Activated T-cell treated with anti-CD3 and anti-CD28 coated beads, Interleukin-2, amount 50 U/mL, for 72 hours (primary cell): ENCODE measurements around the gene CD47. TPM values are rescaled to one million over a fixed set of nuclear protein-coding genes. Genes with fewer than 3 reads are reported as not detected.
A peak's percentile ranks its signal among the peaks of the same experiment; 100 is the strongest.

ENCODE experiments used
- ATAC-seq, 2 donors: fragments of 150-1000 bp; cut with Tn5 transposase; replicated peaks in 1 of 2; 2 replicates each; pipeline ENCODE4 v1.10.0; 2021; ENCODE audit warnings: moderate library complexity in 2 of 2, mild to moderate bottlenecking in 1 of 2
- DNase-seq, 2 donors: peaks; one replicate each; pipeline ENCODE4 v3.0.0; 2021 to 2022; ENCODE audit warnings: mixed read lengths in 1 of 2
- H3K27ac Mint-ChIP-seq: one replicate; pipeline ENCODE4 v1.8.0; 2022; ENCODE audit warnings: mild to moderate bottlenecking, moderate library complexity, mixed read lengths
- H3K27me3 Mint-ChIP-seq: one replicate; pipeline ENCODE4 v1.8.0; 2022; ENCODE audit warnings: low read depth, mixed read lengths
- H3K36me3 Mint-ChIP-seq, 2 donors: one replicate each; pipeline ENCODE4 v1.8.0; 2022; ENCODE audit warnings: mixed read lengths in 2 of 2, mild to moderate bottlenecking in 1 of 2; ENCODE audit not compliant: insufficient read depth in 2 of 2
- H3K4me1 Mint-ChIP-seq: one replicate; pipeline ENCODE4 v1.8.0; 2022; ENCODE audit warnings: low read depth, mixed read lengths
- H3K4me3 Mint-ChIP-seq, 2 donors: one replicate each; pipeline ENCODE4 v1.8.0; 2022; ENCODE audit warnings: mild to moderate bottlenecking in 2 of 2, mixed read lengths in 2 of 2, moderate library complexity in 2 of 2
- H3K9me3 Mint-ChIP-seq, 2 donors: one replicate each; pipeline ENCODE4 v1.8.0; 2022; ENCODE audit warnings: mixed read lengths in 2 of 2
- total RNA-seq, 2 donors: library from RNA; stranded (reverse); gene quantifications; one replicate each; pipeline ENCODE4 v1.2.3, GENCODE V29; 2022

The CD47 gene
- total RNA-seq, 2 donors from 2014 or later = 139 to 153 TPM

DNA sequence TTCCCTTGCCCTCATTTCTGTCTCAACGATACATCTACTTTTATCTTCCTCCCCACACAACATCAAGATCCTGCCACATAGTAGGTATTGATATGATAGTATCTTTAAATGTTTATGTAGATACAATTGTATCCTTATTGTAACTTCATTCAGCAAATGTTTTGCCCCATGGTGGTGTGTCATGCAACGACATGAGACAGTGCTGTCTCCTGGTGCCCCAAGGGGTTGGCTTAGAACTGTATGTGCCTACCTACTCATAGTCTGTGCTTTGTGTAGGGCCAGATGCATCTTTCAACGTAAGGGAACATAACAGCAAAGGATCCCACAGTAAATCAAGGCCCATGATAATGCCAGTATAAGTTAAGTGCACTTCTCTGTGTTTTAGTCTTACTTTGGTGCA, 2.8 kb upstream of the CD47 start:
- ATAC-seq (peak; percentile 16 to 20), DNase-seq (peak in 1 of 2 donors; percentile 38)
- Mint-ChIP-seq H3K9me3 (peaks cover 2 to 3% of the 10 kb centered on the region in 2 donors), H3K36me3 (peaks cover 9% of the 10 kb centered on the region in 2 donors), H3K4me1 (peaks cover 46% of the 10 kb centered on the region), H3K27me3 (no peaks in the 10 kb centered on the region), H3K4me3 (peak overlapping the region; percentile 92 to 94), H3K27ac (peak overlapping the region; percentile 94)

- Mint-ChIP-seq H3K36me3 (peaks cover 9% of the 10 kb centered on the region in 2 donors), H3K4me3 (peak overlapping the region; percentile 92 to 94), H3K27me3 (no peaks in the 10 kb centered on the region), H3K4me1 (peaks cover 45% of the 10 kb centered on the region), H3K9me3 (peaks cover 2 to 3% of the 10 kb centered on the region in 2 donors), H3K27ac (peak overlapping the region; percentile 94)
- DNase-seq (no peak), ATAC-seq (no peak)
These were observed 2.2 kb upstream of the CD47 start for GRCh38 chr3:108093021-108093420.

GRCh38 chr3:108092501-108092900, 1.7 kb upstream of the CD47 start:
- ATAC-seq = no peak
- peaks cover 45% of the 10 kb centered on the region for H3K4me1 Mint-ChIP-seq
- H3K27ac Mint-ChIP-seq = peak overlapping the region; percentile 94

DNA sequence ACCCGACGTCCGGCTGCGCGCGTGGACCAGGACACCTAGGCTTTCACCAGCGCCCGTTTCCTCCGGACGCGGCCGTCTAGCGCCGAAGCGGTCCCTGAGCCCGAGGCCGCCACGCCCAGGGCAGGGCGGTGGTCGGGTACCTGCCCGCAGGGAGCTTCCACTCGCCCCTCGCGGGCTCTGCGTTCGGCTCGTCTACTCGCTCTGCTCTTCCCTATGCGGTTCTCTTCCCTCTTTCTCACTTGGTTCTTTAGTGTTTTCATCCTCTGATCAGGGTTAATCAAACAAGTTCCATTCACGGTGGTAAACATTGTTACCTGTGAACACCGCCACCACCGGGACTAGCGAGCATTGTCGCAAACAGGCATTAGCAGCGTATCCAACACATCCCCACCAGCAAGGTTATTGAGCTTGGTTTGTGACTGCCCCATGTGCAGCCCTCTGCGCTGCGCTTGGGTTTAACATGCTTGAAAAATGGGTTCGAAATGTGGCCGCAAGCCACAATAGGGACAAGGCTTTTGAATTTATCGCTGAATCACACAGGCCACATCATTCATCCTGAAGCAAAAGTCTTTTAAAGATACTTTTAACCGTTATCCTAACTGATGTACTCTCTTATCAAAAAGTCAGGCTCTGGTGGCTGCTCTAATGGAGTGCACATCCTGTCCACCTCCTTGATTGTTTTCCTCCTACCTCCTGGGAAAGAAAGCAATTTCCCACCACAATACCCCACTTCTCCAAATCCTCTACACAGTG, 843 bp upstream of the CD47 start:
- peaks cover 2 to 3% of the 10 kb centered on the region in 2 donors for H3K9me3 Mint-ChIP-seq
- DNase-seq (peak in 1 of 2 donors; percentile 37), ATAC-seq (no peak)
- peaks cover 38% of the 10 kb centered on the region for H3K4me1 Mint-ChIP-seq
- H3K27me3 Mint-ChIP-seq = no peaks in the 10 kb centered on the region
- H3K27ac Mint-ChIP-seq = peak overlapping the region; percentile 94
- H3K36me3 Mint-ChIP-seq = peaks cover 9% of the 10 kb centered on the region in 2 donors
- H3K4me3 Mint-ChIP-seq = peak overlapping the region; percentile 92 to 94

More at GRCh38 chr3:108092501-108092900, 1.7 kb upstream of the CD47 start:
- peak overlapping the region; percentile 92 to 94 for H3K4me3 Mint-ChIP-seq
- no peaks in the 10 kb centered on the region for H3K27me3 Mint-ChIP-seq
- peaks cover 2 to 3% of the 10 kb centered on the region in 2 donors for H3K9me3 Mint-ChIP-seq
- H3K36me3 Mint-ChIP-seq = peaks cover 9% of the 10 kb centered on the region in 2 donors
- no peak for DNase-seq

DNA sequence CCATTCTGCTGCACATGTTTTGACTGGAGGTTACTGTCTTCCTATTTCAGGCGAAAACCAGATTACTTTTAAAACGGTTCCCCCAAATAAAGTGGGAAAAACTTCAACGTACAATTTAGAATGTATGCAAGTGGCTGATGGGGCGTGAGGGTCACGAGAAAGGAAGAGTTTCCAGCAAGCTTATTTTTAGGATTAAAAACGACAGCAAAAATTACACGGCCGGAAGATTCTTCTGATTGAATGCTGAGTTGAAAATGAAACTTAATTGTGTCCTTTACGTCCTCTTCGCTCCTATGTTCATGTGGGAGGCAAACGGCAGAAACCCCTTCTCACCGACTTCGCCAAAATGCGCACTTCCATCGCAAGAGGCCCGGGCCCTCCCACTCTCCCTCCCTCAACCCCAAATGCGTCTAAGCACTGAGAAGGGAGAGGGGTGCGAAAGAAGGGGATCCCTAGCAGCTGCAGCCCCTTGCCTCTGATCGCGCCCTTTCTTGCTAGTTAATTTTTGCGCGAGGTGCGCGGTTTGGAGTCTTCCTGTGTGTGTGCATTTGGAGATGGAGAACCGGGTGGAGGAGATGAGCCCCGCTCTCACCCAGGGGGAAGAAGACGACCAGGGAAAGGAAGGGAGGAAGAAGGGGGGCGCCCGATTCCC, 656 bp downstream of the CD47 start:
- Mint-ChIP-seq H3K9me3 (peaks cover 2 to 3% of the 10 kb centered on the region in 2 donors), H3K4me1 (peaks cover 32% of the 10 kb centered on the region), H3K36me3 (peaks cover 9% of the 10 kb centered on the region in 2 donors), H3K27me3 (no peaks in the 10 kb centered on the region), H3K4me3 (peak overlapping the region; percentile 87 to 94), H3K27ac (peak overlapping the region; percentile 90)
- peak; percentile 58 to 62 for DNase-seq
- peak; percentile 8 to 19 for ATAC-seq

- DNase-seq = no peak
- peaks cover 9% of the 10 kb centered on the region in 2 donors for H3K36me3 Mint-ChIP-seq
- H3K4me1 Mint-ChIP-seq = peaks cover 32% of the 10 kb centered on the region
- ATAC-seq = no peak
- H3K9me3 Mint-ChIP-seq = peaks cover 2 to 3% of the 10 kb centered on the region in 2 donors
- no peaks in the 10 kb centered on the region for H3K27me3 Mint-ChIP-seq
- peak overlapping the region; percentile 87 to 94 for H3K4me3 Mint-ChIP-seq
- H3K27ac Mint-ChIP-seq = peak overlapping the region; percentile 90
These were observed 1.3 kb downstream of the CD47 start for GRCh38 chr3:108089579-108089978.

DNA sequence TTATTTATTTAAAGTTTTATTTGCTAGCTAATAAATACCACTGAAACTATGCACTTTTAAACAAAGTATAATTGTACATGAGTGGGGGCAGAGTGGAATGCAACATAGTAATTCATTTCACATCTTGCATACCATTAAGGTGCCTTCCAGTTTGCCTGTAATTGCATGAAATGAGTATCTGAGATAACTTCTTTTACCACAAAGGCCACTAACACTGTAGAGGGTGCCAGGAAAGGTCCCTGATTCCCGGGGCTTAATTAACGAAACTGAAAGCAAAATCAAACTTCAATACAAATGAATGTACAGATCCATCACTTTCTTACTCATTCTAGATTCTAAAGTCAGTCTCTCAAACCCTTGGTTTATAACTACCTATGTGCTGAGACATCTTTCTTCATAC, 2.1 kb downstream of the CD47 start:
- Mint-ChIP-seq H3K4me1 (peaks cover 30% of the 10 kb centered on the region), H3K9me3 (peaks cover 2 to 3% of the 10 kb centered on the region in 2 donors), H3K27me3 (no peaks in the 10 kb centered on the region), H3K4me3 (peak overlapping the region in 1 of 2 donors; percentile 67), H3K36me3 (peaks cover 9% of the 10 kb centered on the region in 2 donors), H3K27ac (peak overlapping the region; percentile 84)
- ATAC-seq (peak; percentile 58 to 63), DNase-seq (peak; percentile 64 to 66)

- ATAC-seq (no peak), DNase-seq (no peak)
- H3K4me3 Mint-ChIP-seq = no peak overlapping the region
- H3K27ac Mint-ChIP-seq = peak overlapping the region; percentile 88
- peaks cover 2 to 3% of the 10 kb centered on the region in 2 donors for H3K9me3 Mint-ChIP-seq
- H3K36me3 Mint-ChIP-seq = peaks cover 9% of the 10 kb centered on the region in 2 donors
- no peaks in the 10 kb centered on the region for H3K27me3 Mint-ChIP-seq
- peaks cover 25% of the 10 kb centered on the region for H3K4me1 Mint-ChIP-seq
These were observed 2.7 kb downstream of the CD47 start for GRCh38 chr3:108088146-108088545.

- ATAC-seq (no peak), DNase-seq (no peak)
- Mint-ChIP-seq H3K4me3 (no peak overlapping the region), H3K27me3 (no peaks in the 10 kb centered on the region), H3K36me3 (peaks cover 3 to 4% of the 10 kb centered on the region in 2 donors), H3K27ac (no peak overlapping the region), H3K4me1 (peaks cover 25% of the 10 kb centered on the region), H3K9me3 (peaks cover 2% of the 10 kb centered on the region in 2 donors)
These were observed 4.2 kb downstream of the CD47 start for GRCh38 chr3:108086653-108087052.

DNA sequence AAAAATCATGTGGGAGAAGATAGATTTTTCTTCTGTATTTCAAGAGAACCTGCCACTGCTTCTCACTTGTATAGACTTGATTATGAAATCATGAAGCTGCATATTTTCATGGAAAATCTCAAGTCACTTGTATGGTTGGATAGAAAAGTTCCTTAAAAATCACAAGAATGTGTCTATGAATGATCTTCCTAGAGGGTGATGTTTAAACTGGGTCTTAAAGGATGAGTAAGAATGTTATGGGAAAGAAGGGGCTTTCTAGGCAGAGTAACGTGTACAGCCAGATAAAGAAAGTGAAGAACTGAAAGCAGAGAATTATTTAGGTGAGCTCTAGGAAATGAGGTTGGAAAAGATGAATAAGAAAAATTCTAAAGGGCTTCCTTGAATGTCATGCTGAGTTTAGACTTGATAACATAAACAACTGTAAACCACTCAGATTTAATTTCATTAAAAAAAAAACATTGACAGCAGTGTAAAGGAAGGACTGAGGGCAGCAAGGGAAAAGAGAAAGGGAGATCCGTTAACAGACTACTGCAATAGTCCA, 5.0 kb downstream of the CD47 start:
- Mint-ChIP-seq H3K4me3 (no peak overlapping the region), H3K27ac (no peak overlapping the region), H3K4me1 (peaks cover 30% of the 10 kb centered on the region), H3K36me3 (peaks cover 2% of the 10 kb centered on the region in 2 donors), H3K9me3 (no peaks in the 10 kb centered on the region), H3K27me3 (no peaks in the 10 kb centered on the region)
- no peak for DNase-seq
- ATAC-seq = peak in 1 of 2 donors; percentile 9

GRCh38 chr3:108085370-108085769, 5.5 kb downstream of the CD47 start:
- DNase-seq = no peak
- Mint-ChIP-seq H3K4me3 (no peak overlapping the region), H3K36me3 (peaks cover under 1 to 2% of the 10 kb centered on the region in 2 donors), H3K9me3 (no peaks in the 10 kb centered on the region), H3K4me1 (peaks cover 34% of the 10 kb centered on the region), H3K27me3 (no peaks in the 10 kb centered on the region), H3K27ac (no peak overlapping the region)
- ATAC-seq = no peak

DNA sequence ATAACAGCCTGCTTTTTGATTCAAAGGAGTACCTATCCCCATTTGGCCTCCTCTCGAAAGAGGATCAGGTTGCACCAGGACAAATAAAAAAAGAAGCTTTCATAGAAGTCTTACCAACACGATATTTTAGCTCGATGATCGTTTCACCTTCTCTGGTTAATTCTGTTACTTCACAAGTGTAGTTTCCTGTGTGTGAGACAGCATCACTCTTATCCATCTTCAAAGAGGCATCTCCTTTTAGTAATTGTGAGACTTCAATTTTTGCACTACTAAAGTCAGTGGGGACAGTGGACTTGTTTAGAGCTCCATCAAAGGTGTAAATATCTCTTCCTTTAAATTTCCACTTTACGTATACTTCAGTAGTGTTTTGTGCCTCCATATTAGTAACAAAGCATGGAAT, 11.0 kb downstream of the CD47 start:
- H3K27ac Mint-ChIP-seq = peak overlapping the region; percentile 38
- ATAC-seq = peak in 1 of 2 donors; percentile 72
- H3K27me3 Mint-ChIP-seq = no peaks in the 10 kb centered on the region
- H3K4me3 Mint-ChIP-seq = peak overlapping the region; percentile 38 to 75
- peaks cover 18 to 26% of the 10 kb centered on the region in 2 donors for H3K36me3 Mint-ChIP-seq
- no peaks in the 10 kb centered on the region for H3K9me3 Mint-ChIP-seq
- H3K4me1 Mint-ChIP-seq = peaks cover 79% of the 10 kb centered on the region
- no peak for DNase-seq

- Mint-ChIP-seq H3K9me3 (no peaks in the 10 kb centered on the region), H3K27ac (peak overlapping the region; percentile 93), H3K4me3 (peak overlapping the region in 1 of 2 donors; percentile 75), H3K27me3 (no peaks in the 10 kb centered on the region), H3K36me3 (peaks cover 18 to 26% of the 10 kb centered on the region in 2 donors), H3K4me1 (peaks cover 87% of the 10 kb centered on the region)
- ATAC-seq = no peak
- no peak for DNase-seq
These were observed 11.8 kb downstream of the CD47 start for GRCh38 chr3:108079043-108079442.
